ENCODE results near the gene DMRTC2. TPM values are rescaled to one million over a fixed set of nuclear protein-coding genes. Genes with fewer than 3 reads are reported as not detected.

Gene DMRTC2
- total and polyA plus RNA-seq, 3 donors from 2014 or later = 23.1 to 71.0 (median 55.3) TPM

DNA sequence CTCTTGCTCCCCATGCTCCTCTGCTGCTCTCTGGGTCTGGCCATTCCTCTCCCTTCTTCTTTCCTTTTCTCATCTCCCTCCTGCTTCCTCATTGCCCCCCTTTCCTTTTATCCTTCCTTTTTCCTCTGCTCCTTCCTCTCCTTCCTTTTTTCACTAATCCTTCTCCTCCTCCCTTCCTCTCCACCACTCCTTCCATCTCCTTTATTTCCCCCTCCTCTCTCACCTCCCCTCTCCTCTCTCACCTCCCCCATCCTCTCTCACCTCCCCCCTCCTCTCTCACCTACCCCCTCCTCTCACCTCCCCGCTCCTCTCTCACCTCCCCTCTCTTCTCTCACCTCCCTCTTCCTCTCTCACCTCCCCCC, 51.7 kb downstream of the DMRTC2 start:
- Histone ChIP-seq H3K27ac (no peak overlapping the region), H3K4me3 (no peak overlapping the region), H3K27me3 (no peaks in the 10 kb centered on the region), H3K4me1 (no peaks in the 10 kb centered on the region), H3K36me3 (ENCODE audit: low read depth, missing control alignments) (no peaks in the 10 kb centered on the region), H3K9me3 (no peaks in the 10 kb centered on the region)
- TF ChIP-seq, protein P1, sequence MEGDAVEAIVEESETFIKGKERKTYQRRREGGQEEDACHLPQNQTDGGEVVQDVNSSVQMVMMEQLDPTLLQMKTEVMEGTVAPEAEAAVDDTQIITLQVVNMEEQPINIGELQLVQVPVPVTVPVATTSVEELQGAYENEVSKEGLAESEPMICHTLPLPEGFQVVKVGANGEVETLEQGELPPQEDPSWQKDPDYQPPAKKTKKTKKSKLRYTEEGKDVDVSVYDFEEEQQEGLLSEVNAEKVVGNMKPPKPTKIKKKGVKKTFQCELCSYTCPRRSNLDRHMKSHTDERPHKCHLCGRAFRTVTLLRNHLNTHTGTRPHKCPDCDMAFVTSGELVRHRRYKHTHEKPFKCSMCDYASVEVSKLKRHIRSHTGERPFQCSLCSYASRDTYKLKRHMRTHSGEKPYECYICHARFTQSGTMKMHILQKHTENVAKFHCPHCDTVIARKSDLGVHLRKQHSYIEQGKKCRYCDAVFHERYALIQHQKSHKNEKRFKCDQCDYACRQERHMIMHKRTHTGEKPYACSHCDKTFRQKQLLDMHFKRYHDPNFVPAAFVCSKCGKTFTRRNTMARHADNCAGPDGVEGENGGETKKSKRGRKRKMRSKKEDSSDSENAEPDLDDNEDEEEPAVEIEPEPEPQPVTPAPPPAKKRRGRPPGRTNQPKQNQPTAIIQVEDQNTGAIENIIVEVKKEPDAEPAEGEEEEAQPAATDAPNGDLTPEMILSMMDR (IDR thresholded peaks at IDR 0.05) = no peak
- no peak for TF ChIP-seq POLR2A (IDR thresholded peaks at IDR 0.05)
- WGBS, 2 donors = 94 to 100% methylated on average over 1 of the region's 1 CpG
- intact Hi-C loops (cut with DNase I; ENCODE audit: low total_unique reads) = no loop called here
- DNase-seq = no peak

DNA sequence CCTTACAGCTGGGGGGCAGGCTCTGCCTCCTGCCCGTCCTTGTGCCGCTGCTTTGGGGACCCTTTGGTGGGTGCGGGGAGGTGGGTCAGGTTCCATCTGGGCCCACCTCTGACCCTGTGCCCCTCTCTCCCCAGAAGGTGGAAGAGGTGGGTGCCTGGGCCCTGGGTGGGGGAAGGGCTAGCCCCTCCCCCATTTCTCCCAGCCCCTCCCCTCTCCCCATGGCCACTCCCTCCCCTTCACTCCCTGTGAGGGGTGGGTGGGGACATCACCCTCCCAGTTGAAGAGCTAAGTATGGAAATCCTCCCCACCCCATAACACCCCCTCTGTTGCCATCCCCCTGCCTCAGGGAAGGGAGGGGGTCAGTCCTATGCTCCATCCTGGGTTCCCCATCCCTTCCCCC, 52.3 kb downstream of the DMRTC2 start:
- Histone ChIP-seq H3K36me3 (ENCODE audit: low read depth, missing control alignments) (no peaks in the 10 kb centered on the region), H3K4me3 (no peak overlapping the region), H3K4me1 (no peaks in the 10 kb centered on the region), H3K27me3 (no peaks in the 10 kb centered on the region), H3K27ac (no peak overlapping the region), H3K9me3 (no peaks in the 10 kb centered on the region)
- no peak for TF ChIP-seq POLR2A (IDR thresholded peaks at IDR 0.05)
- TF ChIP-seq, protein P1 (IDR thresholded peaks at IDR 0.05) = no peak
- 93 to 94% methylated on average over 3 of the region's 3 CpGs for WGBS, 2 donors
- intact Hi-C loops (cut with DNase I; ENCODE audit: low total_unique reads) = no loop called here
- DNase-seq = no peak

DNA sequence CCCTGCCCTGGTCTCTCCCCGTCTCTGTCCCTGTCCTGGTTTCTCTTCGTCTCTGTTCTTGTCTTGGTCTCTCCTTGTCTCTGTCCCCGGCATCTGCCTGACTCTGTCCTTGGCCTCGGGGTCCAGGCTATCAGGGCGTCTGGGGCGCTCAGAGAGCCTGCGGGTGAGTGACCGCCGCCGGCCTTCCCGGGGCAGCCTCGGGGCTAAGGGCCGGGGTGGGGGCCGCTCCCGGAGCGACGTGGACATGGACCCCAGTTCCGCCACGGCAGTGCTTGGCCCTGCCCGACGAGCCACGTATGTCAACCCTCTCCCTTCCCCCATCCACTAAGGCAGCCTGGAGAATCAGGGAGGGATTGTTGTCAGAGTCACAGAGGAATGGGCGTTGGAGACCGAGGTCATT, 53.0 kb downstream of the DMRTC2 start:
- H3K9me3 ChIP-seq = no peaks in the 10 kb centered on the region
- intact Hi-C loops (cut with DNase I; ENCODE audit: low total_unique reads) = no loop called here
- no peak for TF ChIP-seq POLR2A (IDR thresholded peaks at IDR 0.05)
- TF ChIP-seq, protein P1 (IDR thresholded peaks at IDR 0.05) = no peak
- no peaks in the 10 kb centered on the region for H3K4me1 ChIP-seq
- no peak overlapping the region for H3K4me3 ChIP-seq
- no peak overlapping the region for H3K27ac ChIP-seq
- DNase-seq = no peak
- 85 to 92% methylated on average over 20 to 24 of the region's 24 CpGs for WGBS, 2 donors
- no peaks in the 10 kb centered on the region for H3K36me3 ChIP-seq (ENCODE audit: low read depth, missing control alignments)
- H3K27me3 ChIP-seq = no peaks in the 10 kb centered on the region

DNA sequence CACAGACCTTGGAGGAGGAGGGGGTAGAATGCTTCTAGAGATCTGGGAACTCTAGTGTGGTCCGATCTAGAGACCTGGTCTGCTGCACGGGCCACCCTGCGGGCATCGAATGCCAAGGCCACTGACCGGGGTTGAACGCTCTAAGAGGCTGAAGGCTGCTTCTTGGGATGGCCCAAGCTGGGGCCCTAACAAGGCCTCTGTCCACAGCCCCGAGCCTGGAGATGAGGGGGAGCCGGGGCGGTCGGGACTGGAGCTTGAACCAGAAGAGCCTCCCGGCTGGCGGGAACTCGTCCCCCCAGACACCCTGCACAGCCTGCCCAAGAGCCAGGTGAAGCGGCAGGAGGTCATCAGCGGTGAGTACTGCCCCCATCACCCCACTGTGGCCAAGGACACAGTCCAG, 53.4 kb downstream of the DMRTC2 start:
- intact Hi-C loops (cut with DNase I; ENCODE audit: low total_unique reads) = no loop called here
- Histone ChIP-seq H3K9me3 (no peaks in the 10 kb centered on the region), H3K27me3 (no peaks in the 10 kb centered on the region), H3K4me3 (no peak overlapping the region), H3K4me1 (no peaks in the 10 kb centered on the region), H3K27ac (no peak overlapping the region), H3K36me3 (ENCODE audit: low read depth, missing control alignments) (no peaks in the 10 kb centered on the region)
- no peak for TF ChIP-seq POLR2A (IDR thresholded peaks at IDR 0.05)
- TF ChIP-seq, protein P1 (IDR thresholded peaks at IDR 0.05) = no peak
- no peak for DNase-seq
- 90 to 93% methylated on average over 2 to 15 of the region's 15 CpGs for WGBS, 2 donors

Small RNA genes lying within 50 kb of the gene (microRNA-seq; reads per million reads assigned to microRNA genes)
- gene MIR6797 (ENCODE audit: borderline number of aligned reads in 2 of 2, borderline replicate concordance in 1 of 2) = 0 reads per million in 2 donors

Small RNA genes lying within 50 kb of the gene (small RNA-seq; reads per million reads assigned to genes)
- 0 reads per million in 2 donors for gene MIR6797

Other genes with a start within 250 kb of the DMRTC2 start
- gene CEACAM4, start 218.0 kb upstream of the DMRTC2 start, total RNA-seq = 1 to 10 TPM in 1 of 2 donors, not detected in 1; 1.7 TPM
- gene CEACAM4, start 218.0 kb upstream of the DMRTC2 start, polyA plus RNA-seq (ENCODE audit: insufficient read depth, low read depth, low replicate concordance) = 0.47 TPM
- gene CEACAM7, start 156.8 kb upstream of the DMRTC2 start, total RNA-seq = under 1 TPM; 0.19 to 0.39 TPM
- gene CEACAM7, start 156.8 kb upstream of the DMRTC2 start, polyA plus RNA-seq (ENCODE audit: insufficient read depth, low read depth, low replicate concordance) = not detected
- under 1 TPM; 0.24 to 0.50 TPM for gene CEACAM5, start 136.4 kb upstream of the DMRTC2 start, total RNA-seq
- gene CEACAM5, start 136.4 kb upstream of the DMRTC2 start, polyA plus RNA-seq (ENCODE audit: insufficient read depth, low read depth, low replicate concordance) = 0.33 TPM
- gene CEACAM6, start 89.5 kb upstream of the DMRTC2 start, total RNA-seq = under 1 TPM in 1 of 2 donors, not detected in 1; 0.31 TPM
- 0.29 TPM for gene CEACAM6, start 89.5 kb upstream of the DMRTC2 start, polyA plus RNA-seq (ENCODE audit: insufficient read depth, low read depth, low replicate concordance)
- not detected for gene CEACAM3, start 48.5 kb upstream of the DMRTC2 start, total RNA-seq
- not detected for gene CEACAM3, start 48.5 kb upstream of the DMRTC2 start, polyA plus RNA-seq (ENCODE audit: insufficient read depth, low read depth, low replicate concordance)
- 10 to 100 TPM; 33.6 to 68.4 TPM for gene LYPD4, start 359 bp upstream of the DMRTC2 start, total RNA-seq
- gene LYPD4, start 359 bp upstream of the DMRTC2 start, polyA plus RNA-seq (ENCODE audit: insufficient read depth, low read depth, low replicate concordance) = 198 TPM
- 1,000 to 10,000 TPM in 1 of 2 donors, 100 to 1,000 TPM in 1; 869 to 1,199 TPM for gene RPS19, start 15.2 kb downstream of the DMRTC2 start, total RNA-seq
- 1,270 TPM for gene RPS19, start 15.2 kb downstream of the DMRTC2 start, polyA plus RNA-seq (ENCODE audit: insufficient read depth, low read depth, low replicate concordance)
- gene CD79A, start 32.2 kb downstream of the DMRTC2 start, total RNA-seq = under 1 TPM in 1 of 2 donors, not detected in 1; 0.87 TPM
- 3.6 TPM for gene CD79A, start 32.2 kb downstream of the DMRTC2 start, polyA plus RNA-seq (ENCODE audit: insufficient read depth, low read depth, low replicate concordance)
- gene ARHGEF1, start 38.1 kb downstream of the DMRTC2 start, total RNA-seq = 10 to 100 TPM; 51.2 to 56.3 TPM
- gene ARHGEF1, start 38.1 kb downstream of the DMRTC2 start, polyA plus RNA-seq (ENCODE audit: insufficient read depth, low read depth, low replicate concordance) = 33.2 TPM
- gene ERFL, start 83.4 kb downstream of the DMRTC2 start, total RNA-seq = 1 to 10 TPM; 2.2 to 2.4 TPM
- gene ERFL, start 83.4 kb downstream of the DMRTC2 start, polyA plus RNA-seq (ENCODE audit: insufficient read depth, low read depth, low replicate concordance) = 0.78 TPM
- 100 to 1,000 TPM; 143 to 196 TPM for gene RABAC1, start 114.3 kb downstream of the DMRTC2 start, total RNA-seq
- 182 TPM for gene RABAC1, start 114.3 kb downstream of the DMRTC2 start, polyA plus RNA-seq (ENCODE audit: insufficient read depth, low read depth, low replicate concordance)
- 10 to 100 TPM; 30.3 to 60.8 TPM for gene ATP1A3, start 149.2 kb downstream of the DMRTC2 start, total RNA-seq
- gene ATP1A3, start 149.2 kb downstream of the DMRTC2 start, polyA plus RNA-seq (ENCODE audit: insufficient read depth, low read depth, low replicate concordance) = 87.3 TPM
- gene GRIK5, start 225.2 kb downstream of the DMRTC2 start, total RNA-seq = 10 to 100 TPM; 43.8 to 87.4 TPM
- 31.7 TPM for gene GRIK5, start 225.2 kb downstream of the DMRTC2 start, polyA plus RNA-seq (ENCODE audit: insufficient read depth, low read depth, low replicate concordance)
- gene ZNF574, start 231.1 kb downstream of the DMRTC2 start, total RNA-seq = 10 to 100 TPM; 63.2 to 64.8 TPM
- 47.4 TPM for gene ZNF574, start 231.1 kb downstream of the DMRTC2 start, polyA plus RNA-seq (ENCODE audit: insufficient read depth, low read depth, low replicate concordance)